Tibial nerve (tissue), 4 donors: ENCODE measurements around the gene NIPSNAP3A. TPM values are rescaled to one million over a fixed set of nuclear protein-coding genes. Genes with fewer than 3 reads are reported as not detected.
"Not testable (repeated sequence)": the region's sequence is repeated elsewhere in the genome, so short reads cannot be mapped to it uniquely, and the experiment has no call there.

Source experiments
- DNase-seq, 2 donors: peaks; one replicate each; pipeline ENCODE4 v3.0.0-alpha.2; 2019; ENCODE audit warnings: low spot score in 2 of 2
- H3K27ac ChIP-seq, 4 donors: fragments of 200-600 bp; sonication (generic) in 3 of 4; one replicate each; pipeline ENCODE4 v1.5.1; 2017 to 2019; ENCODE audit warnings: mild to moderate bottlenecking in 1 of 4
- H3K27me3 ChIP-seq, 2 donors: fragments of 200-600 bp; sonication (generic) in 1 of 2; one replicate each; pipeline versions ENCODE4 v1.5.1 to v1.6.0; 2017 to 2019
- H3K36me3 ChIP-seq, 3 donors: fragments of 200-600 bp; sonication (generic); one replicate each; pipeline ENCODE4 v1.5.1; 2018 to 2019
- H3K4me1 ChIP-seq, 4 donors: fragments of 200-600 bp; sonication (generic) in 3 of 4; one replicate each; pipeline ENCODE4 v1.5.1; 2017 to 2019
- H3K4me3 ChIP-seq, 4 donors: fragments of 200-600 bp; sonication (generic) in 3 of 4; one replicate each; pipeline ENCODE4 v1.5.1; 2017 to 2019; ENCODE audit warnings: mild to moderate bottlenecking in 1 of 4, moderate library complexity in 1 of 4
- H3K9me3 ChIP-seq, 4 donors: fragments of 200-600 bp; sonication (generic) in 3 of 4; one replicate each; pipeline ENCODE4 v1.5.1; 2017 to 2019
- CTCF ChIP-seq, 5 experiments: fragments of 200-600 bp in 3 of 5; fragments of 450-650 bp in 2 of 5; sonication (generic) in 3 of 5; IDR thresholded peaks; one replicate each; pipeline ENCODE4 v1.5.1; 2016 to 2019; ENCODE audit warnings: antibody characterized with exemption in 5 of 5, mild to moderate bottlenecking in 3 of 5, moderate library complexity in 2 of 5
- EP300 ChIP-seq, 2 donors: sonication (generic); formaldehyde crosslinking; IDR thresholded peaks; one replicate each; pipeline ENCODE4 v1.6.1; 2017; ENCODE audit warnings: antibody characterized with exemption in 2 of 2, mild to moderate bottlenecking in 1 of 2
- POLR2A ChIP-seq, 2 donors: fragments of 450-650 bp; IDR thresholded peaks; one replicate each; pipeline ENCODE4 v1.6.1; 2017; ENCODE audit warnings: antibody characterized with exemption in 2 of 2, mild to moderate bottlenecking in 2 of 2, moderate library complexity in 2 of 2
- WGBS, 2 donors: methylation state at CpG; one replicate each; pipeline ENCODE4 v1.1.5; 2018; 5-methylcytosine and 5-hydroxymethylcytosine counted together
- total RNA-seq, 4 donors: library from RNA; depleted of rRNA; stranded (reverse); fragments of >200 nt; gene quantifications; one replicate each; pipeline ENCODE4 v1.1.0, GENCODE V29; 2016

NIPSNAP3A gene
- total RNA-seq, result 10 to 100 TPM; 10.3 to 28.6 (median 16.6) TPM

- no peaks in the 10 kb centered on the region for H3K27me3 ChIP-seq
- peak within 1 kb of the TSS; percentile 68 to 88 (median 76) for H3K4me3 ChIP-seq
- 1% methylated on average over 39 to 41 of the region's 71 CpGs for WGBS, 2 donors
- H3K27ac ChIP-seq, result peak within 1 kb of the TSS; percentile 84 to 94 (median 87)
- TF ChIP-seq CTCF (IDR thresholded peaks at IDR 0.05), result no peak
- peak in 1 of 2 donors; percentile 67 for TF ChIP-seq EP300 (IDR thresholded peaks at IDR 0.05)
- TF ChIP-seq POLR2A (IDR thresholded peaks at IDR 0.05), result peak in 1 of 2 donors; percentile 38
- peak; percentile 65 to 69 for DNase-seq
- H3K9me3 ChIP-seq, result no peaks in the 10 kb centered on the region
- H3K36me3 ChIP-seq, result peaks cover 0 to 17% (median 0%) of the 10 kb centered on the region in 3 donors
- peaks cover 0 to 22% (median 1%) of the 10 kb centered on the region in 4 donors for H3K4me1 ChIP-seq
Observed at GRCh38 chr9:104747565-104748358, at the start of gene NIPSNAP3A. TSS of gene NIPSNAP3A (plus strand) at chr9:104747683. CDS start at chr9:104747793, 110 bp downstream.

GRCh38 chr9:104700306-104700705 lies 47.2 kb upstream of the NIPSNAP3A start:
- Histone ChIP-seq H3K27ac (no peak overlapping the region), H3K4me3 (no peak overlapping the region), H3K27me3 (no peaks in the 10 kb centered on the region), H3K4me1 (no peaks in the 10 kb centered on the region), H3K36me3 (no peaks in the 10 kb centered on the region), H3K9me3 (peaks cover 0 to 9% (median 0%) of the 10 kb centered on the region in 4 donors)
- 81 to 82% methylated on average over 3 of the region's 3 CpGs for WGBS, 2 donors
- DNase-seq, result no peak
- TF ChIP-seq EP300 (IDR thresholded peaks at IDR 0.05) (no peak), POLR2A (IDR thresholded peaks at IDR 0.05) (no peak)

- H3K27me3 ChIP-seq, H3K4me3 ChIP-seq, DNase-seq, H3K4me1 ChIP-seq, H3K27ac ChIP-seq, H3K36me3 ChIP-seq: not testable (repeated sequence)
- H3K9me3 ChIP-seq, result peaks cover 0 to 16% (median 1%) of the 10 kb centered on the region in 4 donors
- WGBS, 2 donors, result 53 to 55% methylated on average over 1 of the region's 1 CpG
Observed at GRCh38 chr9:104708737-104709136, 38.7 kb upstream of the NIPSNAP3A start.

GRCh38 chr9:104711604-104712003 lies 35.9 kb upstream of the NIPSNAP3A start:
- no peak for DNase-seq
- TF ChIP-seq EP300 (IDR thresholded peaks at IDR 0.05) (no peak), CTCF (IDR thresholded peaks at IDR 0.05) (no peak), POLR2A (IDR thresholded peaks at IDR 0.05) (no peak)
- no peaks in the 10 kb centered on the region for H3K27me3 ChIP-seq
- WGBS, 2 donors, result 40 to 56% methylated on average over 4 of the region's 4 CpGs
- no peaks in the 10 kb centered on the region for H3K36me3 ChIP-seq
- H3K4me1 ChIP-seq, result no peaks in the 10 kb centered on the region
- peaks cover 0 to 4% (median 1%) of the 10 kb centered on the region in 4 donors for H3K9me3 ChIP-seq
- no peak overlapping the region for H3K27ac ChIP-seq
- no peak overlapping the region for H3K4me3 ChIP-seq

GRCh38 chr9:104725014-104725413 lies 22.5 kb upstream of the NIPSNAP3A start:
- H3K4me1 ChIP-seq, result no peaks in the 10 kb centered on the region
- WGBS, 2 donors, result 73 to 90% methylated on average over 5 of the region's 5 CpGs
- H3K9me3 ChIP-seq, result peaks cover 0 to 11% (median 0%) of the 10 kb centered on the region in 4 donors
- no peaks in the 10 kb centered on the region for H3K36me3 ChIP-seq
- H3K27me3 ChIP-seq, result no peaks in the 10 kb centered on the region
- TF ChIP-seq POLR2A (IDR thresholded peaks at IDR 0.05), result no peak
- no peak for TF ChIP-seq EP300 (IDR thresholded peaks at IDR 0.05)
- TF ChIP-seq CTCF (IDR thresholded peaks at IDR 0.05), result no peak
- DNase-seq, result no peak
- H3K27ac ChIP-seq, result no peak overlapping the region
- H3K4me3 ChIP-seq, result no peak overlapping the region

GRCh38 chr9:104738452-104738851 lies 9.0 kb upstream of the NIPSNAP3A start:
- H3K36me3 ChIP-seq, result no peaks in the 10 kb centered on the region
- TF ChIP-seq CTCF (IDR thresholded peaks at IDR 0.05) (no peak), POLR2A (IDR thresholded peaks at IDR 0.05) (no peak), EP300 (IDR thresholded peaks at IDR 0.05) (no peak)
- H3K4me1 ChIP-seq, result no peaks in the 10 kb centered on the region
- WGBS, 2 donors, result 56 to 62% methylated on average over 3 of the region's 3 CpGs
- no peak for DNase-seq
- no peaks in the 10 kb centered on the region for H3K27me3 ChIP-seq
- no peak overlapping the region for H3K27ac ChIP-seq
- no peaks in the 10 kb centered on the region for H3K9me3 ChIP-seq
- H3K4me3 ChIP-seq, result no peak overlapping the region
